Neural cell (in vitro differentiated cells): Measurements from ENCODE around the gene MRPL23. TPM values are rescaled to one million over a fixed set of nuclear protein-coding genes. Genes with fewer than 3 reads are reported as not detected.

Experiments
- H2AFZ ChIP-seq: fragments of 200-600, 300-800 bp; sonication (generic), shearing (Covaris generic); 2 replicates; pipeline ENCODE4 v1.6.0; 2014; ENCODE audit warnings: low read depth, mild to moderate bottlenecking, antibody characterized with exemption, low read length, moderate library complexity
- H3F3A ChIP-seq: fragments of 200-600 bp; shearing (Covaris generic); 2 replicates; pipeline ENCODE4 v1.6.1; 2016; ENCODE audit warnings: mild to moderate bottlenecking, moderate library complexity, mixed read lengths, antibody characterized with exemption, low read length; ENCODE audit not compliant: insufficient read depth, poor library complexity, severe bottlenecking
- H3K27ac ChIP-seq: fragments of 200-600, 300-800 bp; sonication (generic), shearing (Covaris generic); 2 replicates; pipeline ENCODE4 v1.5.1; 2014; ENCODE audit warnings: mild to moderate bottlenecking, low read length, moderate library complexity
- H3K27me3 ChIP-seq: fragments of 300-800, 200-600 bp; sonication (generic), shearing (Covaris generic); 2 replicates; pipeline ENCODE4 v1.6.0; 2014; ENCODE audit warnings: mild to moderate bottlenecking, low read depth, low read length, moderate library complexity; ENCODE audit not compliant: insufficient read depth
- H3K36me3 ChIP-seq: fragments of 300-800, 200-600 bp; sonication (generic), shearing (Covaris generic); 2 replicates; pipeline ENCODE4 v1.5.1; 2014; ENCODE audit warnings: mild to moderate bottlenecking, antibody characterized with exemption, low read length, moderate library complexity; ENCODE audit not compliant: insufficient read depth
- H3K4me2 ChIP-seq: fragments of 300-800, 200-600 bp; sonication (generic), shearing (Covaris generic); 2 replicates; pipeline ENCODE4 v1.6.0; 2014; ENCODE audit warnings: mild to moderate bottlenecking, low read length
- H3K4me3 ChIP-seq: fragments of 300-800, 200-600 bp; sonication (generic), shearing (Covaris generic); 2 replicates; pipeline ENCODE4 v1.5.1; 2014; ENCODE audit warnings: mild to moderate bottlenecking, low read length, moderate library complexity
- H3K79me2 ChIP-seq: fragments of 200-600 bp; shearing (Covaris generic); replicated peaks from 2 replicates; pipeline ENCODE4 v1.6.0; 2014; ENCODE audit warnings: mild to moderate bottlenecking, low read length, moderate library complexity; ENCODE audit not compliant: insufficient read depth
- H3K9ac ChIP-seq: fragments of 300-800, 200-600 bp; sonication (generic), shearing (Covaris generic); 2 replicates; pipeline ENCODE4 v1.6.1; 2016; ENCODE audit warnings: mild to moderate bottlenecking, low read length, mixed read lengths
- H3K9me2 ChIP-seq: fragments of 200-600 bp; shearing (Covaris generic); 2 replicates; pipeline ENCODE4 v1.6.1; 2016; ENCODE audit warnings: mild to moderate bottlenecking, low read length, mixed read lengths; ENCODE audit not compliant: insufficient read depth
- H3K9me3 ChIP-seq: fragments of 200-600, 300-800 bp; sonication (generic), shearing (Covaris generic); 2 replicates; pipeline ENCODE4 v1.6.1; 2016; ENCODE audit warnings: mild to moderate bottlenecking, mixed run types, low read length, moderate library complexity, mixed read lengths
- H4K20me1 ChIP-seq: fragments of 200-600 bp; shearing (Covaris generic); 2 replicates; pipeline ENCODE4 v1.6.1; 2016; ENCODE audit warnings: mild to moderate bottlenecking, mixed run types; ENCODE audit not compliant: insufficient read depth
- CTCF ChIP-seq: fragments of 450-650 bp; IDR thresholded peaks from 2 replicates; pipeline ENCODE4 v1.5.1; 2014; ENCODE audit warnings: antibody characterized with exemption, mild to moderate bottlenecking, moderate library complexity; ENCODE audit not compliant: poor library complexity, severe bottlenecking
- EP300 ChIP-seq: fragments of 450-650 bp; conservative IDR thresholded peaks from 2 replicates; pipeline ENCODE4 v1.6.1; 2014; ENCODE audit warnings: antibody characterized with exemption, mild to moderate bottlenecking, moderate library complexity; ENCODE audit not compliant: poor library complexity, severe bottlenecking
- EZH2 ChIP-seq: fragments of 200-600, 300-800 bp; shearing (Covaris generic), sonication (generic); IDR thresholded peaks from 2 replicates; pipeline ENCODE4 v1.6.1; 2014; ENCODE audit warnings: antibody characterized with exemption, low read length, borderline replicate concordance, mild to moderate bottlenecking; ENCODE audit not compliant: insufficient read depth, poor library complexity, severe bottlenecking
- MXI1 ChIP-seq: fragments of 450-650 bp; conservative IDR thresholded peaks from 2 replicates; pipeline ENCODE4 v1.6.1; 2014; ENCODE audit warnings: antibody characterized with exemption, mild to moderate bottlenecking; ENCODE audit not compliant: poor library complexity, severe bottlenecking
- POLR2AphosphoS5 ChIP-seq: IDR thresholded peaks from 2 replicates; pipeline ENCODE4 v1.6.1; 2012
- RAD21 ChIP-seq: fragments of 450-650 bp; conservative IDR thresholded peaks from 2 replicates; pipeline ENCODE4 v1.6.1; 2014; ENCODE audit warnings: antibody characterized with exemption, mild to moderate bottlenecking, moderate library complexity
- SMC3 ChIP-seq: fragments of 450-650 bp; conservative IDR thresholded peaks from 2 replicates; pipeline ENCODE4 v1.6.1; 2014; ENCODE audit warnings: antibody characterized with exemption, mild to moderate bottlenecking, moderate library complexity; ENCODE audit not compliant: poor library complexity
- TAF1 ChIP-seq: IDR thresholded peaks from 2 replicates; pipeline ENCODE4 v1.6.1; 2012; ENCODE audit warnings: low read depth
- polyA minus RNA-seq: library from RNA; depleted of rRNA, polyadenylated mRNA; stranded (reverse); fragments of >200 nt; gene quantifications from 2 replicates; pipeline ENCODE4 v1.2.3, GENCODE V29; 2014
- polyA plus RNA-seq: library from polyadenylated mRNA; depleted of rRNA; stranded (reverse); fragments of >200 nt; gene quantifications from 2 replicates; pipeline ENCODE4 v1.2.3, GENCODE V29; 2014
- TF ChIP-seq, protein P1 (sequence below): IDR thresholded peaks from 2 replicates; pipeline ENCODE4 v1.6.1; 2012; ENCODE audit warnings: borderline replicate concordance

Gene MRPL23
- polyA plus RNA-seq: 139 and 154 TPM in 2 replicates
- polyA minus RNA-seq: 66.6 and 69.1 TPM in 2 replicates

DNA sequence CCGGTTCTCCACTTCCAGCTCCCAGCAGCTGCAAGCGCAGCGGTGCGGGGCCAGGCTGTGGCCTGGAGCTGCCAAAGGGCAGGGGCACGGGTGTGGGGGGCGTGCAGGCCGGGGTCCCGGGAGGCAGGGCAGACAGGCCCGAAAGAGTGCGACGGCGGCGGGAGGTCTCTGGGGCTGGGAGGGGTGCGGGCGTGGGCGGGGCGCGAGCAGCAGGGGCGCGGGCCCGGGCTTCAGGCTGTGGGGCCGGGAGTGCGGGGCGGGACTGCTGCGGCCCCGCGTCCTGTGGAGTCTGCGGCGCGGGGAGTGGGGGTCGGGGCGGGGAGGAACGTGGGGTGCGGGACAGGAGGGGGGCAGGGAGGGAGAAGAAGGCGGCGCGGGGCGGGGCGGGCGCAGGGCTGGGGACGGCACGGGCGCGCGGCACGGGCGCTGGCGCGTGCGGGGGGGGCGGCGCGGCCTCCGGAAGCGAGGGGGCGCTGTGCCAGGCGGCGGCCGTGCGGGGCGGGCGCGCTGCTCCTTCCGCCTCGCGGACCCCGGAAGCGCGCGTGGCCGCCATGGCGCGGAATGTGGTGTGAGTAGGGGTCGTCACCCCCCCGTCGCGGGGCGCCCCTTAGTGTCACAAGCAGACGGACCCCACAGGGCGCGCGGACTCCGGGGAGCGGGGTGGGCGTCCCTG lies at the start of gene MRPL23:
TSS of gene MRPL23 (plus strand) at position 521 of the 673 bp plus-strand sequence. CDS start at position 552, 31 bp downstream.
- Histone ChIP-seq H4K20me1 (no peaks in the 10 kb centered on the region), H3K79me2 (no peaks in the 10 kb centered on the region), H3K27ac (no peak within 1 kb of the TSS), H3K9ac (no peak within 1 kb of the TSS), H3F3A (no peaks in the 10 kb centered on the region), H3K27me3 (no peaks in the 10 kb centered on the region), H3K4me3 (no peak within 1 kb of the TSS), H3K4me2 (no peak within 1 kb of the TSS), H3K9me3 (no peaks in the 10 kb centered on the region), H3K9me2 (no peaks in the 10 kb centered on the region), H3K36me3 (no peaks in the 10 kb centered on the region), H2AFZ (no peak within 1 kb of the TSS)
- TF ChIP-seq EP300: no peak
- TF ChIP-seq, protein P1, sequence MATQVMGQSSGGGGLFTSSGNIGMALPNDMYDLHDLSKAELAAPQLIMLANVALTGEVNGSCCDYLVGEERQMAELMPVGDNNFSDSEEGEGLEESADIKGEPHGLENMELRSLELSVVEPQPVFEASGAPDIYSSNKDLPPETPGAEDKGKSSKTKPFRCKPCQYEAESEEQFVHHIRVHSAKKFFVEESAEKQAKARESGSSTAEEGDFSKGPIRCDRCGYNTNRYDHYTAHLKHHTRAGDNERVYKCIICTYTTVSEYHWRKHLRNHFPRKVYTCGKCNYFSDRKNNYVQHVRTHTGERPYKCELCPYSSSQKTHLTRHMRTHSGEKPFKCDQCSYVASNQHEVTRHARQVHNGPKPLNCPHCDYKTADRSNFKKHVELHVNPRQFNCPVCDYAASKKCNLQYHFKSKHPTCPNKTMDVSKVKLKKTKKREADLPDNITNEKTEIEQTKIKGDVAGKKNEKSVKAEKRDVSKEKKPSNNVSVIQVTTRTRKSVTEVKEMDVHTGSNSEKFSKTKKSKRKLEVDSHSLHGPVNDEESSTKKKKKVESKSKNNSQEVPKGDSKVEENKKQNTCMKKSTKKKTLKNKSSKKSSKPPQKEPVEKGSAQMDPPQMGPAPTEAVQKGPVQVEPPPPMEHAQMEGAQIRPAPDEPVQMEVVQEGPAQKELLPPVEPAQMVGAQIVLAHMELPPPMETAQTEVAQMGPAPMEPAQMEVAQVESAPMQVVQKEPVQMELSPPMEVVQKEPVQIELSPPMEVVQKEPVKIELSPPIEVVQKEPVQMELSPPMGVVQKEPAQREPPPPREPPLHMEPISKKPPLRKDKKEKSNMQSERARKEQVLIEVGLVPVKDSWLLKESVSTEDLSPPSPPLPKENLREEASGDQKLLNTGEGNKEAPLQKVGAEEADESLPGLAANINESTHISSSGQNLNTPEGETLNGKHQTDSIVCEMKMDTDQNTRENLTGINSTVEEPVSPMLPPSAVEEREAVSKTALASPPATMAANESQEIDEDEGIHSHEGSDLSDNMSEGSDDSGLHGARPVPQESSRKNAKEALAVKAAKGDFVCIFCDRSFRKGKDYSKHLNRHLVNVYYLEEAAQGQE: no peak
- no peak for TF ChIP-seq EZH2
- no peak for TF ChIP-seq CTCF
- TF ChIP-seq SMC3: no peak
- TF ChIP-seq POLR2AphosphoS5: no peak
- TF ChIP-seq MXI1: no peak
- TF ChIP-seq TAF1: no peak
- no peak for TF ChIP-seq RAD21

- Histone ChIP-seq H3K27ac (no peak overlapping the region), H3K9ac (no peak overlapping the region), H3K4me3 (no peak overlapping the region), H4K20me1 (no peaks in the 10 kb centered on the region), H3K4me2 (no peak overlapping the region), H3K27me3 (no peaks in the 10 kb centered on the region), H3K9me2 (no peaks in the 10 kb centered on the region), H3K36me3 (no peaks in the 10 kb centered on the region), H3F3A (no peaks in the 10 kb centered on the region), H3K79me2 (no peaks in the 10 kb centered on the region), H3K9me3 (no peaks in the 10 kb centered on the region), H2AFZ (no peak overlapping the region)
- no peak for TF ChIP-seq RAD21
Measured at GRCh38 chr11:1899090-1899489, 48.0 kb upstream of the MRPL23 start.
